Osteoblast (primary cell): ENCODE results near the gene XDH. TPM values are rescaled to one million over a fixed set of nuclear protein-coding genes. Genes with fewer than 3 reads are reported as not detected.

Experiments
- DNase-seq: peaks from one replicate; pipeline ENCODE4 v3.0.0; 2011; ENCODE audit warnings: low spot score, mixed read lengths; ENCODE audit not compliant: insufficient read length; ENCODE audit errors: missing footprints
- H2AFZ ChIP-seq: 2 replicates; pipeline ENCODE4 v1.6.0; 2011; ENCODE audit warnings: mild to moderate bottlenecking, low read length
- H3K27ac ChIP-seq: 2 replicates; pipeline ENCODE4 v1.5.1; 2011; ENCODE audit warnings: mild to moderate bottlenecking, low read depth, low read length, moderate library complexity
- H3K27me3 ChIP-seq: 2 replicates; pipeline ENCODE4 v1.6.0; 2012; ENCODE audit warnings: mild to moderate bottlenecking, control low read depth, inconsistent platforms, low read length, moderate library complexity; ENCODE audit not compliant: insufficient read depth
- H3K36me3 ChIP-seq: 2 replicates; pipeline ENCODE4 v1.5.1; 2011; ENCODE audit warnings: mild to moderate bottlenecking, low read length, control low read depth, moderate library complexity; ENCODE audit not compliant: insufficient read depth
- H3K4me1 ChIP-seq: 2 replicates; pipeline ENCODE4 v1.5.1; 2011; ENCODE audit warnings: mild to moderate bottlenecking, low read length, control low read depth, moderate library complexity; ENCODE audit not compliant: insufficient read depth
- H3K4me2 ChIP-seq: 2 replicates; pipeline ENCODE4 v1.6.0; 2011; ENCODE audit warnings: mild to moderate bottlenecking, low read length; ENCODE audit not compliant: insufficient read depth
- H3K4me3 ChIP-seq: fragments of 200-600 bp; sonication (generic); 3 replicates; pipeline ENCODE4 v1.5.1; 2012; ENCODE audit warnings: mild to moderate bottlenecking, low read length, inconsistent platforms; ENCODE audit not compliant: insufficient read depth
- H3K79me2 ChIP-seq: 2 replicates; pipeline ENCODE4 v1.6.0; 2012; ENCODE audit warnings: mild to moderate bottlenecking, low read length, control low read depth, inconsistent platforms; ENCODE audit not compliant: insufficient read depth
- H3K9me3 ChIP-seq: 2 replicates; pipeline ENCODE4 v1.5.1; 2011; ENCODE audit warnings: low read depth, low read length, control low read depth
- H4K20me1 ChIP-seq: 2 replicates; pipeline ENCODE4 v1.6.0; 2012; ENCODE audit warnings: mild to moderate bottlenecking, low read length, control low read depth; ENCODE audit not compliant: insufficient read depth
- CTCF ChIP-seq: IDR thresholded peaks from 2 replicates; pipeline ENCODE4 v1.5.1; 2011; ENCODE audit warnings: mild to moderate bottlenecking, low read depth, low read length, moderate library complexity; ENCODE audit errors: extremely low read depth
- total RNA-seq: library from RNA; depleted of rRNA; stranded (reverse); fragments of >200 nt; gene quantifications from 2 replicates; pipeline ENCODE4 v1.2.3, GENCODE V29; 2012

XDH gene
- total RNA-seq, 1 donor, result under 0.01 TPM

- no peak for DNase-seq
- no peaks in the 10 kb centered on the region for H4K20me1 ChIP-seq
- no peaks in the 10 kb centered on the region for H3K79me2 ChIP-seq
- H2AFZ ChIP-seq, result no peak overlapping the region
- H3K4me2 ChIP-seq, result no peak overlapping the region
- no peaks in the 10 kb centered on the region for H3K27me3 ChIP-seq
- TF ChIP-seq CTCF, result peak; percentile 26
- peaks cover 14% of the 10 kb centered on the region for H3K4me1 ChIP-seq
- no peaks in the 10 kb centered on the region for H3K36me3 ChIP-seq
- H3K9me3 ChIP-seq, result no peaks in the 10 kb centered on the region
- no peak overlapping the region for H3K27ac ChIP-seq
- no peak overlapping the region for H3K4me3 ChIP-seq
Measured at GRCh38 chr2:31413862-31414550, 536 bp downstream of the XDH start.

- H3K27me3 ChIP-seq, result no peaks in the 10 kb centered on the region
- H3K36me3 ChIP-seq, result no peaks in the 10 kb centered on the region
- no peak overlapping the region for H3K4me3 ChIP-seq
- no peak for DNase-seq
- peak overlapping the region; percentile 42 for H3K4me2 ChIP-seq
- H3K4me1 ChIP-seq, result peaks cover 14% of the 10 kb centered on the region
- no peaks in the 10 kb centered on the region for H3K79me2 ChIP-seq
- no peaks in the 10 kb centered on the region for H3K9me3 ChIP-seq
- TF ChIP-seq CTCF, result no peak
- H3K27ac ChIP-seq, result no peak overlapping the region
- H4K20me1 ChIP-seq, result no peaks in the 10 kb centered on the region
- H2AFZ ChIP-seq, result no peak overlapping the region
Measured at GRCh38 chr2:31413025-31413424, 1.5 kb downstream of the XDH start.

DNA sequence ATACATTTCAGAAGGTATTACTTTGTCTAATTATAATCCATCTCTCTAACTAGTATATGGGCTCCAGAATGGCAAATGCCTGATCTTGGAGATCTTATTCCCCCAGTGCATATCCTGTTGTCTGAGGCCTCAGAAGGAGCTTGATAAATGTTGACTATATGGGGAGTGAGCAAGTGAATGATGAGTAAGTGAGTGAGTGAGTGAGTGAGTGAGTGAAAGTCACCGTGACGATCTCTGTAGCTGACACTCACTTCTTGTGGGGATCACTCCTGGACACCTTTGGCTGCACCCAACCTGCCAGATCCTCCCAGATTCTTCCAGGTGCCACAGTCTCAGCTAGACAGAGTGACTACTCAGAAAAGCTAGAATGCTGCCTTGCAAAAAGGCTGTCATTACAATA, 2.8 kb downstream of the XDH start:
- no peak for DNase-seq
- Histone ChIP-seq H3K9me3 (no peaks in the 10 kb centered on the region), H3K27me3 (no peaks in the 10 kb centered on the region), H2AFZ (no peak overlapping the region), H3K79me2 (no peaks in the 10 kb centered on the region), H3K4me2 (no peak overlapping the region), H3K4me3 (no peak overlapping the region), H3K27ac (no peak overlapping the region), H3K4me1 (peaks cover 14% of the 10 kb centered on the region), H4K20me1 (no peaks in the 10 kb centered on the region), H3K36me3 (no peaks in the 10 kb centered on the region)
- no peak for TF ChIP-seq CTCF

DNA sequence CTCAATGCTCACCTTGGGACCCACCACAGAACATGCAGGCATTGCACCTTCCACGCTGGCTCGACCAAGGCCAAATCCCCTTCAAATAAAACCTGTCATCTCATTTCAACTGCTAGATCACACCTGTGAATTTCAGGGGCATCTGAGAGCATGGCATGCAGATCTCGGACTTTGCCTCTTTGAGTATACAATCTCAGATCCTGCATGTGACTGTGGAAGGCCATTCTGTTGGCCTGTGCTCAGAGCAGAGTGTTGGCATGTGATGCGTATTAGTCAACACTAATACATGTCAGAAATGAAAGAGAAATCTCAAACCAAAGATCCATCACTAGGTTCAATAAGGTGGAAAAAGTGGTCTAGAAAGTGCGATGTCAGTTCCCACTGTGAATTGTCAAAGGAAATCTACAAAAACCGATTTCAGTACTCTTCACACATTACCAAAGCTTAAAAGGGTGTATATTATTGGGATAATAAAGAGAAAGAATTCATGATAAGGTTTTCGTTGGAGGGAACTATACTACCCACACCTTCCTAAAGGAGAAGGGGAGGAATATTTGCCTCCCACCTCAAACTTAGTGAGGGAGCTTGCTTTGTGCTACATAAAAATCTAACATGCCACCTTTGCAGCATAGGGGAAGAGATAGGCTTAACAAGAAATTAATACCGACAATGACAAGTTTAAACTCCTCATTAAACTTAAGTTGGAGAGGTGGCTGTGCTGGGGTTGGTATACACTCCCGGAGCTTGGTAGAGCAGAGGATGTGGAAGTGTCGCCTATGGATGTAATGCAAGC, 7.8 kb downstream of the XDH start:
- DNase-seq, result no peak
- no peak overlapping the region for H3K27ac ChIP-seq
- no peaks in the 10 kb centered on the region for H3K79me2 ChIP-seq
- no peak for TF ChIP-seq CTCF
- H4K20me1 ChIP-seq, result no peaks in the 10 kb centered on the region
- H3K27me3 ChIP-seq, result no peaks in the 10 kb centered on the region
- H3K4me1 ChIP-seq, result peaks cover 10% of the 10 kb centered on the region
- H3K4me3 ChIP-seq, result no peak overlapping the region
- no peaks in the 10 kb centered on the region for H3K9me3 ChIP-seq
- H3K36me3 ChIP-seq, result no peaks in the 10 kb centered on the region
- no peak overlapping the region for H3K4me2 ChIP-seq
- no peak overlapping the region for H2AFZ ChIP-seq
